ENCODE data around the gene VSNL1.

VSNL1 gene

GRCh38 chr2:17584689-17585088, 44.2 kb downstream of the VSNL1 start:
- DNase-seq = no peak

DNA sequence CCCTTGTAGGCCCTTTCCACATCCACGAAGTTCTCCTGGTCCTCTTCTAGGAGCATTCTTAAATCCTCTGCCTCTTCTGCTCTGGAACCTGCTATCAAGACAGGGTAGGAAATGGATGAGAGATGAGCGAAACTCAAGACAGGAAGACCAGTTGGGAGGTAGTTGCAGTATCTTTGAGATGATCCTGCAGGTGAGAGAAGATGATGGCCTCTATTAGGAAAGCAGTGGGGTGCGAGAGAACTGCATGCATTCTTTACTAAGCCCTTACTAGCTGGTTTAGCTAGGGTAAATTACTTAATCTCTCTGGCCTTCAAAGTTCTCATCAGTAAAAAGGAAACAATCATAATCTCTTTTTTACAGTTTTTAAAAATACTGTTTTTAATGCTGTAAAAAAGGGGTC, 47.0 kb downstream of the VSNL1 start:
- DNase-seq = no peak

DNA sequence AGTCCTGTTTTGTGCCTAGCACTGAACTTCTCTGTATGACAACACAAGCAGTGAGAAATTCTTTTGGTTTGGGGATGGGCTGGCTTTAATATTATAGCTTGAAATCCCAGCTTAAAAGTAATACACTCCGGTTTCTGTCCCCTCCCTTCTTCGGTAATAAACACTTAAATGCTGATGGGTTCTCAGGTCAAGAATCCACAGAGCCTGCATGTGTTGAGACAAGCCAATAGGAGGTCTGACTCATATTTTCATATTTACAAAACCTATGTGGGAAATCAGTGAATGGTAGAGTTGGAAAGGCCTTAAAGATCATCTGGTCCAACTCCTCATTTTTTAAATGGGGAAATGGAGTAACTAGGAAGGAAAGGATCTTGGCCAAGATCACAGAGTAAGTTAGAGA, 47.5 kb downstream of the VSNL1 start:
- no peak for DNase-seq

GRCh38 chr2:17589406-17590035, 49.0 kb downstream of the VSNL1 start:
- no peak for DNase-seq

- DNase-seq = no peak
Measured at GRCh38 chr2:17590342-17590911, 49.9 kb downstream of the VSNL1 start.

DNA sequence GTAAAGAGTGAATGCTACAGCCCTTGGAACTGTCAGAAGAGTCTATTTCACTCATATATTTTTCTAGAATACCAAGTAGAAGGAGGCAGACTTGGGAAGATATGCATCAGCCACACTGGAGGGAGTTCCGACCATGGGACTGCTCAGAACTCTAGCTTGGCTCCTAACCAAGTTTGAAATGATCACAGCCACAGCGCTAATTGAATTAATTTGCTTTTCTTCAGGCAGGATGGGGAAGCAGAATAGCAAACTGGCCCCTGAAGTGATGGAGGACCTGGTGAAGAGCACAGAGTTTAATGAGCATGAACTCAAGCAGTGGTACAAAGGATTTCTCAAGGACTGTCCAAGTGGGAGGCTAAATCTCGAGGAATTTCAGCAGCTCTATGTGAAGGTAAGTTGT, 51.4 kb downstream of the VSNL1 start:
- no peak for DNase-seq

DNA sequence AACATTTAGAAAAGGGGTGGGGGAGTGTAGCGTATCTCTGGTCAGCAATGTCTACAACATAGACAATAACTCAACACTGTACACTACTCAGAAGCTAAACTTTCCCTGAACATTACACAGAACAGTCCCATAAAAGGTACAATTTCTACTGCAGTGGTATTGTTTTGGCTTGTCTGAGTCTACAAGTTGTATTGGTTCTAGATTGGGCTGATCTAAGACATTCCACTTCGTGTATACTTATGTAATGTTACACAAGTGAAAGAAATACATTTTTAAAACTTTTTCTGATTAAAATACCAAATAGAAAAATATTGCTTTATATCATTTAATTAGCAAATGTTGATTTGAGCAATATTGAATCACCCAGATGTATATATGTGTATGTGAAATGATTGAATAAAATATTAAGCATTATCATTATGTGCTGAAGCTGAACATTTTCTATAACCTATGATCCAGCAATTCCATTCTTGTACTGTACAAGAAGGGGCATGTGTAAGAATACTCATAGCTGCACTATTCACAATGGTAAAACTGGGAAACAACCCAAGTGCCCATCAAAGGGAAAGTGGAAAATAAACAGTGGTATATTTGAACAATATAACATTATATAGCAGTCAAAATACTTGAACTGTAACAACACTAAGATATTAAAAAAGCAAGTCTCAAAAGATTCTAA, 52.4 kb downstream of the VSNL1 start:
- no peak for DNase-seq

DNA sequence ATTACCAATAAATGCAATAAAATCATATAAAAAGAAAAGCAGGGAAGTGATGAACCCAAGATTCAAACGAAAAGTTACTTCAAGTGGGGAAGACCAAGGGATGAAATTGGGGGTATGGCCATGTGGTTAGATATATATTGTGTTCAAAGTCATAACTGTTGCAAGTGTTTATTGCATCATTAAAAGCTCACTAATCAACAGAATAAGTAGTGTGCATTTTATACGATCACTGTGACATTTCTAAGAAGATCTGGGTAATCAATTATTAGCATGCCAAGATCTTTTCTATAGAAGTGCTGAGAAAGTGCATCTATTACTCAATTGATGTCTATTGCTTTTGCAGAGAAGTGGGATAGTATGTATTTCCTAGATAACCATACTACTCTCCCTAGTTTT, 52.9 kb downstream of the VSNL1 start:
- no peak for DNase-seq

DNA sequence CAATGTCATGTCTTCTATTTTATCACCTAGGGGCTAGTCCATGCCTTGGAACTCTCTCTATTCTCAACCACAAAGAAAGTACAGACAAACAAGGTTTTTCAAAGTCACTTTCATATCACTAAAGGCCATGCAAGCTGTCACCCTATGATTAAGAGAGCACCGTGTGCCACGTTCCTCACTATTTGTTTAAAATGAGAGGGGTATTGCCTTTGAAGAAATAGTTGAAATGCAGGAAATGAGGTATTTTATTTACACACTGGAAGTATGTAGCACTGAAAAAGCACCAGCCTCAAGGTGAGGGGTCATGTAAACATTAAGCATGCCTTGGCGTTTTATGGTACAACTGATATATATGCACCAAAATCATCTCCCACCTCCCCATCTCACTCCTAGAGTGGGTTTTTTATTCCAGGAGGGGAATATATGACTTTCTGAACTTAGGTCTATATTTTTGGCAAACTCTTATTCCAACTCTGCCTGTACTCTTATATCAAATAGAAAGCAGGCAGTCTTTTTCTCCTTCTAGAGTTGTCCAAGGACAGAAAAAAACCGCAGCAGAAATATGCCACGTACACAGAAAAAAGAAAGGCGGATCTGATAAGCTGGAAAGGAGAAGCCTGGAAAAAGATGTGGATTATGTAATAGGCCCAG, 53.5 kb downstream of the VSNL1 start:
- no peak for DNase-seq

DNA sequence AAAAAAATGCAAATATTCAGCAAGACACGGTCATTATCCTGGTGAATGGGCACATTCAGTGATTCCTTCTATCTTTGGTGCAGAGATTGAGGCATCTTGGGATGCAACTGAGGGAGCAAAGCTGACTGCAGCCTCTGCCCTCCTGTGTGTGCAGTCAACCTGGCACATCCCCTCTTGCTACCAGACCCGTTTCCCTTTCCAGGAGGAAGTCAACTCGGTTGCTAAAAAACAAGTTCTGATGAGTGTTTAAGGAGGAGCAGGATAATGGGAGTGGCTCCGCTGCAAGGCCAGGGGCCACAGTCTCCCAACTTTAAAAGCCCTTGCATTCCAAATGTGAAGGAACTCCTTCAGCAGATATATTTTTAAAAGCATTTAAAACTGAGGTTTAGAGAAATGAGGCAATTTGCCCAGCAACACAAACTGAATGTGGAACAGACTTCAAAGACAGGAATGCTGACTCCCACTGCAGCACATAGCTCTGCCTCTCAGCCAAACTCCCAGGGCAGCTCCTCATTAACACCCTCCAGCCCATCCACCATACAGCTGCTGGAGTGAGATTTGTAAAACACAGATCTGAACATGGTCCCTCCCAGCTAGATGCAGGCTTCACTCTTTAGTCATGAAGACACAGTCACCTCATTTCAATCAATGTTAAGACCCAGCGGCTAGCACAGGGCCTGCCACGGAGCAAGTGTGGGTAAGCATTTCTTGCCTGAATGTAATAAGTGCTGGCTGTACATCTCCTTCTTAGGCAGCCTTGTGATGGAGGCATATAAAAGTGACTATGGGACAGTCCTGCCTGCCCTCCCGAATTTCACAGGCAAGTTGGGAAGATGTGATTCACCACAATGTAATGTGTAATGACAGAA, 54.3 kb downstream of the VSNL1 start:
- DNase-seq = no peak

GRCh38 chr2:17599617-17600016, 59.1 kb downstream of the VSNL1 start:
- no peak for DNase-seq

DNA sequence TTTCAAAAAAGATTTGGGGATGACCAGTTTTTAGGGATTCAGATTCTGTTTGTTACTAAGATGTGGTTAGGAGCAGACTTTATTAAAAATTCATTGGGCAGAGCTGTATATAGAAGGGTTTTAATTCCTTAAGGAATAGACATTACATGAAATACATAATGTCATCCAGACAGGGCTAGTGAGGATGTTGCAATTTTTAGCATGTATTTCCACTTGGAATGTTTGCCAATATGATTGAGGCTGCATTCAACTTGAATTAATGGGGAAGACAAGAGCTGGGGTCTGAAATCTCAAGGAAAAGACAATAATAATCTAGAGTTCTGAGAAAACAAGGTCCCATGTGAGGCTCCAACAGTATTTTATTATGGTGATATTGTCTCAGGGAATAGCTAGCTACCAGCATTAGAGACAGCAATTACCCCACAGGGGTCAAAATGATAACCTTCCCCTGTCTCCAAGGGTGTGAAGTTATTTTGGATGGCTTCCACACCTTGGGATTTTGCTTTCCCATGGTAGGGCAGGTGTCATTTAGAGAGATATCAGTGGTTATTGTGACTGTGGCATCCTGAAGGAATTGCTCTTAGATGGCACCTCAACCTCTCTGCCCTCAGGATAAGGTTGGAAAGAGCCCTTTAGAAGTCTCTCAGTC, 60.2 kb downstream of the VSNL1 start:
- no peak for DNase-seq

- DNase-seq = no peak
Measured at GRCh38 chr2:17604050-17604449, 63.6 kb downstream of the VSNL1 start.

DNA sequence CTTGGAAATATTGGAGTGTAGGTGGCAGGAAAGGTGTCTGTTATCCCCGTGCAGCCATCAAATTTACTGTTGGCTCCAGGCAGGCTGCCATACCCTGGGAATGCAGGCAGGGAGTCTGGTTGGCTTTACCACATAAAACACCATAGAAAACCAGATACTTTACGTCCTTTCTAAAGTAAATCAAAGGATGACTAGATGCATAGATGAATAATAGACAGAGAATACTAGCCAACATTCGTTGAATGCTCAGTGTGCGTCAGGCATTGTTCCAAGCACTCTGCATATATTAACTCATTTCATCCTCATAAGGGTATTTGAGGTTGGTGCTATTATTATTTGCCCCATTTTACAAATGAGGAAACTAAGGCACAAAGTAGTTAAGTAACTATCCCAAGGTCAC, 65.2 kb downstream of the VSNL1 start:
- DNase-seq = no peak

GRCh38 chr2:17606851-17607250, 66.4 kb downstream of the VSNL1 start:
- no peak for DNase-seq

DNA sequence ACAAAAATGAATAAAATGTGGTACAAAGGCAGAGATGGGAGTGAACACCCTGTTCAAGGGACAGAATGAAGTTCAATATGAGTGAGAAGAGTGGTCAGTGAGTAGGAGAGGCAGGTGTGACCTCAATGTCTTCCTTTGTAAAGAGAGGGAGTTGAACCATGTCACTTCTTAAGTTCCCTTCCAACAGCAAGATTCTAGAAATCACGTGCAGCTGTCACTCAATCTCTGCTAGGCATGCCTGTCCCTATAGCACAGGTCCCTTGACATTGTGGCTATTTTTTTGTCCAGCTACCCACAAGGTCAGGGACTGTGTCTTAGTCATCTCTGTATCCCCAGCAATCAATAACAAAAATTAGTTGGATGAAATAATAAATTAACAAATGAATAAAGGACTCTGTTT, 66.9 kb downstream of the VSNL1 start:
- DNase-seq = no peak

DNA sequence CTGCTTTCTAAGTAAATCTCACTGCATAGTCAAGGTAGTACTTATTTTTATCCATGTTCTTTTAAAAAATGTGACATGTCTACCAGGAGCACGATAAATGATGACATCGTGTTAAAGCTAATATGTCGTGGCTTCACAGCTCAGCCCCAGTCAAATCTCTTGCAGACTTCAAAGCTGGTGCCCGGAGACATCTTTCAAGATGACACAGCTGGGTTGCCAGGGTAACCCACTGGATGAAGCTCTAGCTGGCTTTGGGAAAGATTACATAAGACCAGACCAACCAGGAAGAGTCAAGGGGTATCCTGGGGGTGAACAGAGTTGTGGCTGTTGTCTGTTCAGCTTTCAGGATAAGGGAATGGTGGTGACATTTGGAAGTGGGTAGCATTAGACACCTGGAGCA, 67.8 kb downstream of the VSNL1 start:
- no peak for DNase-seq

DNA sequence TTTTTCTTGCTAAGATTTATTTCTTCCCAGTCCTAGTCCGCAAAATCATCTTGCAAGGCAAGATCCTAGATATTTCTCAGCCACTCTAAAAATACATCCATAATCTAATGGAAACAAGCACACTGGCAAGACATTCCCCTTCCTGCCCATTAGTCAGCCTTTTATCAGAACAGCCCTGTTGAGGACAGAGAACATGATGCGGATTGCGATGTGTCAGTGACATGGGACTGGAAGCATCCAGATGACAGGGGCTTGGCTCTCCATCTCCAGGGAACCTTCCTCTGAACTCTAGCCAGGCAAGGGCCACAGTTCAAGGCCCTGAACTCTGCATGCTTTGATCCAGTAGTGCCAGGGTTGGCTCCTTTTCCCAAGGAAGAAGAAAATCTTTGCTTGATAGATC, 70.0 kb downstream of the VSNL1 start:
- DNase-seq = no peak

GRCh38 chr2:17611036-17611435, 70.5 kb downstream of the VSNL1 start:
- no peak for DNase-seq

GRCh38 chr2:17614174-17614930, 73.9 kb downstream of the VSNL1 start:
- DNase-seq = no peak

DNA sequence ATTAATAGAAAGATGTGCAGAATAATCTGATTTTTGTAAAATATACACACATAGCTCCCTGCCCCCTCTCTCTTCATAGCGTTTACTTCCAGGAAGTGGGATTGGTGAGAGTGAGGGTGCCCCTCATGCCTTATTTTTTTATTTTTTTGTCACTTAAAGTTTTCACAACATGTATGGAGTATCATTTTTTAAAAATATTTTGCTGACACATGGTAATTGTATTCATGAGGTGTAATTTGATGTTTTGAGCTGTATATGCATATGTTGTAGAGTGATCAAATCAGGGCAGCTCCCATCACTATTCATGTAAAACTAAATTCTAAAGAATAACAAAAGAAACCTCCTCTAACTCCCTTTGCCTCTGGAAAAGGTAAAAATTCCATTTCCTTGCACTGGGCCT, 74.7 kb downstream of the VSNL1 start:
- DNase-seq = no peak

All from GF-D8 (cell line).